IPS DF 6.9 (cell line): ENCODE results near the gene FGF14.

ENCODE experiments used
- DNase-seq: peaks from one replicate; pipeline ENCODE4 v3.0.0-alpha.2; 2013; ENCODE audit warnings: low read depth, low spot score
- H3K27ac ChIP-seq: one replicate; pipeline ENCODE4 v1.5.1; 2013; ENCODE audit warnings: low read length, control low read depth
- H3K27me3 ChIP-seq: 2 replicates; pipeline ENCODE4 v1.6.1; 2013; ENCODE audit warnings: mild to moderate bottlenecking, low read length; ENCODE audit not compliant: control insufficient read depth, insufficient read depth
- H3K36me3 ChIP-seq: 2 replicates; pipeline ENCODE4 v1.6.1; 2013; ENCODE audit warnings: low read length; ENCODE audit not compliant: control insufficient read depth, insufficient read depth
- H3K4me1 ChIP-seq: 2 replicates; pipeline ENCODE4 v1.6.1; 2013; ENCODE audit warnings: low read length; ENCODE audit not compliant: control insufficient read depth, insufficient read depth
- H3K4me3 ChIP-seq: 2 replicates; pipeline ENCODE4 v1.5.1; 2013; ENCODE audit warnings: mild to moderate bottlenecking, low read length
- H3K9me3 ChIP-seq: 2 replicates; pipeline ENCODE4 v1.6.1; 2013; ENCODE audit warnings: low read length, inconsistent platforms; ENCODE audit not compliant: control insufficient read depth, insufficient read depth
- WGBS: extraction: QIAGEN DNeasy Blood & Tissue Kit; methylation state at CpG from one replicate; pipeline ENCODE4 v1.1.7; 2013; ENCODE audit warnings: mixed read lengths, missing lambda C conversion rate; ENCODE audit not compliant: insufficient read length, insufficient coverage; 5-methylcytosine and 5-hydroxymethylcytosine counted together

FGF14 gene

DNA sequence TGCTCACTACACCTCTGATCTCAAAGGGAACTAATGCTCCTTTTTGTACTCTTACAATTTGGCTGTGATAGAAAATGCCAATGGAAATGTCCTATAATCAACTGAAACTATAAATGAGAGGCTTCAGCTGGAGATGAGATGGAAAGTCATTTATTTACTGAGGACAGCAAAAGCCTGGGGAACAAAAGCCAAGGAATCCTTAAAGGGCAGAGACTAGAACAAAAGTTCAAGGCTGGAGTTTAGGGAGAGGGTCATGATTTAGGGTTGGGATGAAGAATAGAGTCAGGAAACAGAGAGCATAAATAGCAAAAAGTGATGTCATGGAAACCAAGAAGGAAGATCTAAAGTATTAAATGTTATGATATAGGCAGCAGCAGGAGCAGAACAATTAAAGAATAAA is 401.1 kb downstream of the FGF14 start:
- H3K9me3 ChIP-seq, result no peaks in the 10 kb centered on the region
- no peaks in the 10 kb centered on the region for H3K4me1 ChIP-seq
- no peak overlapping the region for H3K27ac ChIP-seq
- no peaks in the 10 kb centered on the region for H3K36me3 ChIP-seq
- DNase-seq, result no peak
- no peaks in the 10 kb centered on the region for H3K27me3 ChIP-seq
- no peak overlapping the region for H3K4me3 ChIP-seq

- no peak for DNase-seq
- H3K27me3 ChIP-seq, result no peaks in the 10 kb centered on the region
- H3K9me3 ChIP-seq, result no peaks in the 10 kb centered on the region
- no peak overlapping the region for H3K27ac ChIP-seq
- WGBS, result no CpG with 5 or more reads among the region's 1 CpG
- H3K36me3 ChIP-seq, result no peaks in the 10 kb centered on the region
- H3K4me1 ChIP-seq, result no peaks in the 10 kb centered on the region
- no peak overlapping the region for H3K4me3 ChIP-seq
Measured at GRCh38 chr13:101998129-101998528, 403.7 kb downstream of the FGF14 start.

DNA sequence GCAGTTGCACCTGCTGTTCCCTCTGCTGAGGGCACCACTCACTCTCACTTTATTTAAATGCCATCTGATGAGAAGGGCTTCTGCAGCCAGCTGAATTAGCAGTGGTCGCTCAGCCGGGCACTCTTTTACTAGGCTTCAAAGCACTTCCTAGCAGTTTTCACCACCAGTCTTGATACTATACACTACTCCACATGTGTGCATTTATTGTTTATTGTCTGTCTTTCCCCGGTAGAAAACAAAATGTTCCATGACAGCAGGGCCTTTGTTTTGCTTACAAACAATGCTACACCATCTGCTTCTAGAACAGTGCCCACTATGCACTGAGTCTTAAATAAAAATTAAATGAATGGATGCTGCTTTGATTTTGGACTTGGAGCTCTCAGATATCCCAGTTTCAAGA is 404.9 kb downstream of the FGF14 start:
- Histone ChIP-seq H3K4me3 (no peak overlapping the region), H3K4me1 (no peaks in the 10 kb centered on the region)
- WGBS, result no CpG with 5 or more reads among the region's 3 CpGs

GRCh38 chr13:101989798-101990350 is 412.0 kb downstream of the FGF14 start:
- H3K9me3 ChIP-seq, result no peaks in the 10 kb centered on the region
- no peak for DNase-seq
- no peak overlapping the region for H3K4me3 ChIP-seq
- no peaks in the 10 kb centered on the region for H3K36me3 ChIP-seq
- H3K27me3 ChIP-seq, result no peaks in the 10 kb centered on the region
- no CpG with 5 or more reads among the region's 5 CpGs for WGBS
- no peak overlapping the region for H3K27ac ChIP-seq
- H3K4me1 ChIP-seq, result no peaks in the 10 kb centered on the region

More for the DNA sequence above, 404.9 kb downstream of the FGF14 start:
- Histone ChIP-seq H3K9me3 (no peaks in the 10 kb centered on the region), H3K36me3 (no peaks in the 10 kb centered on the region), H3K27me3 (no peaks in the 10 kb centered on the region), H3K27ac (no peak overlapping the region)
- no peak for DNase-seq

- H3K36me3 ChIP-seq, result no peaks in the 10 kb centered on the region
- H3K4me3 ChIP-seq, result no peak overlapping the region
- H3K4me1 ChIP-seq, result no peaks in the 10 kb centered on the region
- no peak for DNase-seq
- whole genome bisulfite sequencing, result no CpG with 5 or more reads among the region's 4 CpGs
- H3K27me3 ChIP-seq, result no peaks in the 10 kb centered on the region
- H3K9me3 ChIP-seq, result no peaks in the 10 kb centered on the region
- no peak overlapping the region for H3K27ac ChIP-seq
Measured at GRCh38 chr13:101988140-101988539, 413.7 kb downstream of the FGF14 start.

DNA sequence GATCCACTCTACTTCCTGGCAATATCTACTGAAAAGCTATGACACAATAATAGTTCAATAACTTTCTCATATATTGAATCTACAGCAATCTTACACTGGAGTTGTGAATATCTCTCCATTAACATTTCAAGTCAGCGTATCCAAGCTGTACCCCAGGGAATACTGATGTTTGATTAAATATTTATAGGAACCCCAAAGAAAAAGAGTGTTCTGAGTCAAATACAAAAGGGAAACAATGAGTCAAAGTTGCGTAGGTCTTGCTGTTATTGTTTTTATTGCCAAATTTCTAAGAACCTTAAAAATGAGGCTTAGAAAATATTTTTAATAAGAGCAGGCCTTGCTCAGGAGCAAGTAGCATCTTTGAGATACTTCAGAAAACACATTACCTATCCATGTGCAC is 415.5 kb downstream of the FGF14 start:
- no CpG with 5 or more reads among the region's 2 CpGs for WGBS
- H3K4me3 ChIP-seq, result no peak overlapping the region
- H3K27me3 ChIP-seq, result no peaks in the 10 kb centered on the region
- H3K36me3 ChIP-seq, result no peaks in the 10 kb centered on the region
- no peaks in the 10 kb centered on the region for H3K4me1 ChIP-seq
- DNase-seq, result no peak
- H3K27ac ChIP-seq, result no peak overlapping the region
- H3K9me3 ChIP-seq, result no peaks in the 10 kb centered on the region

GRCh38 chr13:101985321-101985720 is 416.5 kb downstream of the FGF14 start:
- no CpG with 5 or more reads among the region's 3 CpGs for WGBS
- DNase-seq, result no peak

GRCh38 chr13:101982903-101983302 is 418.9 kb downstream of the FGF14 start:
- Histone ChIP-seq H3K36me3 (no peaks in the 10 kb centered on the region), H3K9me3 (no peaks in the 10 kb centered on the region), H3K27me3 (no peaks in the 10 kb centered on the region), H3K4me1 (no peaks in the 10 kb centered on the region), H3K4me3 (no peak overlapping the region), H3K27ac (no peak overlapping the region)
- no peak for DNase-seq

More at GRCh38 chr13:101985321-101985720, 416.5 kb downstream of the FGF14 start:
- Histone ChIP-seq H3K36me3 (no peaks in the 10 kb centered on the region), H3K4me1 (no peaks in the 10 kb centered on the region), H3K27me3 (no peaks in the 10 kb centered on the region), H3K4me3 (no peak overlapping the region), H3K27ac (no peak overlapping the region), H3K9me3 (no peaks in the 10 kb centered on the region)

DNA sequence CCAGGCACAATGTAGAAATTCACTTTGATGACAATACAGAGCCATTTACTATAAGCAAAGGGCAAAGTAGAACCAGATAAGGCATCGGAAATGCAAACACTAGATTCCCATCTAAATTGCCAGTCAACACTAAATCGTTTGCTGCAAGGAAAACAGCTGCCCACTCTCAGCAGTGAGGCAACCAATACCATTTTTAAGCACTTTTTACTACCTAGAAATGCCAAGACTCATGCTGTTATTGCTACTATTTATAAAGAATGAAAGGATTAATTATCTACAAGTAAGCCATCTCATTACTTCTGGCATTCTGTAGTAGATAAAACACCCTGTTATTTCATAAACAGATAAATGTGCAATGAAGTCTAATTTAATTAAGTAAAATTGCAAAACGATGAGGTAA is 422.0 kb downstream of the FGF14 start:
- Histone ChIP-seq H3K27ac (no peak overlapping the region), H3K9me3 (no peaks in the 10 kb centered on the region), H3K27me3 (no peaks in the 10 kb centered on the region), H3K4me1 (no peaks in the 10 kb centered on the region), H3K4me3 (no peak overlapping the region), H3K36me3 (no peaks in the 10 kb centered on the region)
- WGBS, result no CpG with 5 or more reads among the region's 3 CpGs
- DNase-seq, result no peak

DNA sequence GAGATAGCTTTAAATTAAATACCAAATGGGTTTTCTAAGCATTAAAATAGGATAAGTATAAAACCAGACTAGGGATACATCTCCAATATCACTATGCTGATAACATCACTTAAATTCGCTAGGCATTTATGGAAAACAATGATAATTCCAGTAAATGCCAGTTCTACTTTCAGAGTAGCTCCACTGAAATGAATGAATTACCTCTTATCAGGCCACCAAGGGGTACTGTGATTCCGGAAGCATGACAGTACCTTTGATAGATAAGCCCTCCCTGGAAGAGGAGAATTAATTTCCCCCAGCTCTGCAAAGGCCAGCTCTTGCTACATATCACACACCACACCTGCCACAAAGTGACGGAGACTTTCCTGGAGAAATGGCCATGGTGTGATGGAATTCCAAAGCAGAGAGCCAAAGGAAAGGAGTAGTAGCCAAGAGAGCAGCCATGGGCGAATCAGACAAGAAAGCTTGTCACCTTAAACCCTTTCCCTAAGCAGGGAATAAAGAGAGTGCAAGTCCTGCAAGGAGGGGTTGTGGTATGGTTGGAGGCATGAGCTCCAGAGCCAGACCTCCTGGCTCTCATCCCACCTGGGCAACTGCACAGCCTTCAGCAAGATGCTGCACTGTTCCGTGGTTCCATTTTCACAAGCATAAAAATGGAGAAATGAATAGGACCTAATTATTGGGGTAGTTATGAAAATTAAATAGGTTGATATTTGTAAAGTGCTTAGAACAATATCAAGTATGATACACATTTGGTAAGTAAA is 423.1 kb downstream of the FGF14 start:
- Histone ChIP-seq H3K27me3 (no peaks in the 10 kb centered on the region), H3K9me3 (no peaks in the 10 kb centered on the region), H3K4me3 (no peak overlapping the region), H3K4me1 (no peaks in the 10 kb centered on the region), H3K27ac (no peak overlapping the region), H3K36me3 (no peaks in the 10 kb centered on the region)
- DNase-seq, result no peak
- no CpG with 5 or more reads among the region's 5 CpGs for WGBS

DNA sequence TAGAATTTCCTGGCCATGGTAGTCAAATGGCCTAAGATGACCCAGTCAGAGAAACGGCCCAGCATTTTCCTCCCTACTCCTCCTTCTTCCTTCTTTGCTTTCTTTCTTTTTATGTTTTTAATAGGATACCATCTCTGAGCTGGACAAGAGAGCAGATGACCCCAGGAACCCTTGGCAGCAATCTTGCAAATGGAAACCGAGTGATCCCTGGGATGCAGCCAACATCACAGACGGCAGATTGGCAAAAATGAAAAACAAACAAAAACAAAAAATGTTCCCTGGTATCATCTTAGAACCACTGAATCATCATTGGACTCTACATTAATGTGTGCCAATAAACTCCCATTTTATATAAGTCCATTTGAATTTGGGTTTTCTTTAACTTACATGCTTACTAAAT is 424.4 kb downstream of the FGF14 start:
- no peaks in the 10 kb centered on the region for H3K27me3 ChIP-seq
- H3K36me3 ChIP-seq, result no peaks in the 10 kb centered on the region
- H3K4me1 ChIP-seq, result no peaks in the 10 kb centered on the region
- H3K27ac ChIP-seq, result no peak overlapping the region
- H3K9me3 ChIP-seq, result no peaks in the 10 kb centered on the region
- no CpG with 5 or more reads among the region's 3 CpGs for WGBS
- DNase-seq, result no peak
- H3K4me3 ChIP-seq, result no peak overlapping the region
